Measurements from ENCODE around the gene RAB11A.

- TF ChIP-seq CTCF (IDR thresholded peaks at IDR 0.05) (no peak), E2F4 (CRISPR knock-in tag; IDR thresholded peaks at IDR 0.05; ENCODE audit: borderline replicate concordance, low read depth) (no peak), FOXP1 (CRISPR knock-in tag; IDR thresholded peaks at IDR 0.05; ENCODE audit: borderline replicate concordance) (no peak), CREM (CRISPR knock-in tag; IDR thresholded peaks at IDR 0.05) (no peak), NFYB (CRISPR knock-in tag; conservative IDR thresholded peaks at IDR 0.05; ENCODE audit: low read depth) (no peak), IRF2 (CRISPR knock-in tag; IDR thresholded peaks at IDR 0.05; ENCODE audit: borderline replicate concordance, low read depth) (no peak), CREB1 (CRISPR knock-in tag; IDR thresholded peaks at IDR 0.05) (no peak)
These were observed 48.1 kb downstream of the RAB11A start for GRCh38 chr15:65917407-65917756.

Measured in WTC11 (cell line).